Kidney (tissue), 14 donors: ENCODE measurements around the gene FBXL15. TPM values are rescaled to one million over a fixed set of nuclear protein-coding genes. Genes with fewer than 3 reads are reported as not detected.

ENCODE experiments used
- DNase-seq, 5 donors: peaks; one replicate each; pipeline ENCODE4 v3.0.0-alpha.2; 2013 to 2020
- FAIRE-seq: peaks from 2 replicates; lab custom pipeline; 2012; peaks lifted over from hg19 to GRCh38; lab: Jason Lieb, UNC
- H3K27ac ChIP-seq, 2 donors: one replicate each; pipeline ENCODE4 v1.7.0; 2013; ENCODE audit warnings: low read depth in 2 of 2, low read length in 2 of 2, inconsistent platforms in 1 of 2
- H3K27me3 ChIP-seq: one replicate; pipeline ENCODE4 v1.7.1; 2013; ENCODE audit warnings: low read length, inconsistent platforms; ENCODE audit not compliant: control insufficient read depth, insufficient read depth
- H3K36me3 ChIP-seq, 3 donors: one replicate each; pipeline versions ENCODE4 v1.7.0 to v1.7.1; 2013; ENCODE audit warnings: low read length in 3 of 3, control low read depth in 1 of 3, inconsistent platforms in 1 of 3; ENCODE audit not compliant: insufficient read depth in 3 of 3, control insufficient read depth in 2 of 3
- H3K4me1 ChIP-seq, 3 donors: one replicate each; pipeline versions ENCODE4 v1.7.0 to v1.7.1; 2013; ENCODE audit warnings: low read length in 3 of 3, inconsistent platforms in 1 of 3, low read depth in 1 of 3; ENCODE audit not compliant: control insufficient read depth in 2 of 3, insufficient read depth in 2 of 3
- H3K4me3 ChIP-seq, 3 donors: one replicate each; pipeline versions ENCODE4 v1.7.0 to v1.8.1; 2013; ENCODE audit warnings: low read length in 3 of 3, control low read depth in 1 of 3, inconsistent platforms in 1 of 3
- H3K9ac ChIP-seq, 3 donors: one replicate each; pipeline versions ENCODE4 v1.7.0 to v1.7.1; 2013; ENCODE audit warnings: low read length in 3 of 3, control low read depth in 1 of 3, inconsistent platforms in 1 of 3
- H3K9me3 ChIP-seq, 3 donors: one replicate each; pipeline versions ENCODE4 v1.7.0 to v1.7.1; 2013; ENCODE audit warnings: low read length in 3 of 3, control low read depth in 1 of 3, inconsistent platforms in 1 of 3; ENCODE audit not compliant: control insufficient read depth in 2 of 3, insufficient read depth in 1 of 3
- CTCF ChIP-seq: IDR thresholded peaks from 3 replicates; pipeline ENCODE4 v1.5.1; 2012; ENCODE audit warnings: mild to moderate bottlenecking, moderate library complexity, borderline replicate concordance; ENCODE audit not compliant: insufficient read depth; ENCODE audit errors: extremely low read depth
- intact Hi-C: fragments of 100-400 bp; cut with DNase I; formaldehyde crosslinking; loops from one replicate; pipeline ENCODE4 v1.11.1; 2022
- polyA plus RNA-seq: library from polyadenylated mRNA; stranded (reverse); fragments of 350-450 nt; fragmentation: Illumina TruSeq; extraction: RNeasy Lipid Tissue Mini Kit (QIAGEN cat#74804); gene quantifications from one replicate; pipeline ENCODE4 v1.2.3, GENCODE V29; 2014; ENCODE audit warnings: low read depth, low replicate concordance; ENCODE audit not compliant: insufficient read depth
- total RNA-seq: library from RNA; stranded (reverse); fragmentation: NEBNext Ultra II Directional; extraction: Animal tissue kit (Norgen Biotek cat#: 25700); gene quantifications from one replicate; pipeline ENCODE4 v1.2.1, GENCODE V29; 2021
- donor health status: control.
- donor health status: control.
- donor health status: control.
- donor health status: control.
- donor health status: control.
- donor health status: DM: yes; HTN: yes; CAD: no.
- donor health status: Normal renal cell carcinoma (clear cell type).

FBXL15 gene
- total and polyA plus RNA-seq, 2 donors from 2014 or later: 17.9 to 28.0 TPM

DNA sequence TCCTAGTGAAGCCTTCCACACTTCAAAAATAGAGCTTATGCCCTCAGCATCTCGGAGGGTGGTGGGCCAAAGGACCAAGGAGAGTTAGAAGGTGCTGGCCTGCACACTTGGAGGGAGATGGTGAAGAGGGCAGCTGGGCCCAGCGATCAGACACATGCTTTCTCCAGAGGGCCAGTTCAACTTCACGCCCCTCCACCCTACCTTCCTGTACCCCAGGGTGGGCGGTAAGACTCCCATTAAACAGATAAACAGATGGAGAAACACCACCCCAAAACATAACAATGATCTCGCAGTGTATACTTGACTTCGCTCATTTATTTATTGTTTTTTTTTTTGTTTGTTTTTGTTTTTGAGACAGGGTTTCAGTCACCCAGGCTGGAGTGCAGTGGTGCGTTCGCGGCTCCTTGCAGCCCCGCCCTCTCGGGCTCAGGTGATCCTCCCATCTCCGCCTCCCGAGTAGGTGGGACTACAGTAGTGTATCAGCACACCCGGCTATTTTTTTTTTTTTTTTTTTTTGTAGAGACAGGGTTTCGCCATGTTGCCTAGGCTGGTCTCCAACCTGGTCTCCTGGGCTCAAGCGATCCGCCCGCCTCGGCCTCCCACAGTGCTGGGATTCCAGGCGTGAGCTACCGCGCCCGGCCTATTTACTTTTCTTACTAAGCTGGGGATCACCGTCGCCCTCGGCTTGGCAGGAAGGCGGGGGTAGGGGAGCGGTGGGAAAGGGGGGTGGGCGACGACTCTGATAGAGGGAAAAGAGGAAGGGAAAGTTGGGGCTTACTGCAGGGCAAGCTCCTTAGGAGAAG is 28.9 kb downstream of the FBXL15 start:
- H3K9me3 ChIP-seq: no peaks in the 10 kb centered on the region
- H3K4me1 ChIP-seq: peaks cover 0 to 15% (median 5%) of the 10 kb centered on the region in 3 donors
- FAIRE-seq (peak; percentile 49), DNase-seq (peak; percentile 87 to 93 (median 92))
- H3K27me3 ChIP-seq: no peaks in the 10 kb centered on the region
- TF ChIP-seq CTCF: no peak
- peak overlapping the region; percentile 75 to 84 (median 75) for H3K4me3 ChIP-seq
- peak overlapping the region; percentile 87 for H3K27ac ChIP-seq
- H3K9ac ChIP-seq: peak overlapping the region; percentile 40 to 73 (median 50)
- intact Hi-C loops: no loop called here
- H3K36me3 ChIP-seq: no peaks in the 10 kb centered on the region

GRCh38 chr10:102450124-102450373 is 29.4 kb downstream of the FBXL15 start:
- FAIRE-seq (no peak), DNase-seq (no peak)
- Histone ChIP-seq H3K9me3 (no peaks in the 10 kb centered on the region), H3K36me3 (no peaks in the 10 kb centered on the region), H3K27me3 (no peaks in the 10 kb centered on the region), H3K4me3 (peak overlapping the region; percentile 75 to 84 (median 75)), H3K4me1 (peaks cover 0 to 15% (median 5%) of the 10 kb centered on the region in 3 donors), H3K9ac (peak overlapping the region; percentile 40 to 66 (median 50)), H3K27ac (peak overlapping the region; percentile 87)
- no peak for TF ChIP-seq CTCF
- intact Hi-C loops: no loop called here

GRCh38 chr10:102450374-102451104 is 29.9 kb downstream of the FBXL15 start:
- no peaks in the 10 kb centered on the region for H3K9me3 ChIP-seq
- peak overlapping the region; percentile 87 for H3K27ac ChIP-seq
- FAIRE-seq: no peak
- peaks cover 0 to 15% (median 5%) of the 10 kb centered on the region in 3 donors for H3K4me1 ChIP-seq
- DNase-seq: peak; percentile 88 to 96 (median 92)
- TF ChIP-seq CTCF: no peak
- H3K36me3 ChIP-seq: no peaks in the 10 kb centered on the region
- H3K4me3 ChIP-seq: peak overlapping the region; percentile 75 to 84 (median 75)
- intact Hi-C loops: no loop called here
- H3K9ac ChIP-seq: peak overlapping the region; percentile 40 to 66 (median 50)
- no peaks in the 10 kb centered on the region for H3K27me3 ChIP-seq
